ENCODE data around the gene KRTAP13-3.

KRTAP13-3 gene

DNA sequence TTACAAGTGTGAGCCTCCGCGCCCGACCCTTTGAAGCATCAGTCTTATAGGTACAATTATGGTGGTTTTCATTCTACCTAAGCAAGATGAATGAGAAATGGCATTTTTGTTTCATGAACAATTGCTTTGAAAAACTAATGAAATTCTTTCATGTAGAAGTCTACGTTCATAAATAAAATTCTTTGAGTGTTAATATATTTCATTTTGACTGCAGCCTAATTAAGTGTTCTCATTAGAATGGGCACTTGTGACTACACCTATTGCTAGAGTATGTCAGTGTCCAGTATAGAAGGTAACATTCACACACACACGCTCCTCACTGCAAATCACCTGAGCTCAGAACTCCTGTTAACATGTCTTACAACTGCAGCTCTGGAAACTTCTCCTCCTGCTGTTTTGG, 14.2 kb upstream of the KRTAP13-3 start, which contains the start of gene KRTAP15-1:
Gene KRTAP15-1, plus strand, starts transcription at position 301 of the 400 bp plus-strand sequence. Its CDS starts 53 bp downstream, at position 354.
- DNase-seq (ENCODE audit: low read depth) = no peak
- TF ChIP-seq, protein P1, sequence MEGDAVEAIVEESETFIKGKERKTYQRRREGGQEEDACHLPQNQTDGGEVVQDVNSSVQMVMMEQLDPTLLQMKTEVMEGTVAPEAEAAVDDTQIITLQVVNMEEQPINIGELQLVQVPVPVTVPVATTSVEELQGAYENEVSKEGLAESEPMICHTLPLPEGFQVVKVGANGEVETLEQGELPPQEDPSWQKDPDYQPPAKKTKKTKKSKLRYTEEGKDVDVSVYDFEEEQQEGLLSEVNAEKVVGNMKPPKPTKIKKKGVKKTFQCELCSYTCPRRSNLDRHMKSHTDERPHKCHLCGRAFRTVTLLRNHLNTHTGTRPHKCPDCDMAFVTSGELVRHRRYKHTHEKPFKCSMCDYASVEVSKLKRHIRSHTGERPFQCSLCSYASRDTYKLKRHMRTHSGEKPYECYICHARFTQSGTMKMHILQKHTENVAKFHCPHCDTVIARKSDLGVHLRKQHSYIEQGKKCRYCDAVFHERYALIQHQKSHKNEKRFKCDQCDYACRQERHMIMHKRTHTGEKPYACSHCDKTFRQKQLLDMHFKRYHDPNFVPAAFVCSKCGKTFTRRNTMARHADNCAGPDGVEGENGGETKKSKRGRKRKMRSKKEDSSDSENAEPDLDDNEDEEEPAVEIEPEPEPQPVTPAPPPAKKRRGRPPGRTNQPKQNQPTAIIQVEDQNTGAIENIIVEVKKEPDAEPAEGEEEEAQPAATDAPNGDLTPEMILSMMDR (IDR thresholded peaks at IDR 0.05; ENCODE audit: low read depth, low read length, missing control alignments) = no peak
- no peak within 1 kb of the TSS for H3K4me3 ChIP-seq (ENCODE audit: low read depth, low read length)

DNA sequence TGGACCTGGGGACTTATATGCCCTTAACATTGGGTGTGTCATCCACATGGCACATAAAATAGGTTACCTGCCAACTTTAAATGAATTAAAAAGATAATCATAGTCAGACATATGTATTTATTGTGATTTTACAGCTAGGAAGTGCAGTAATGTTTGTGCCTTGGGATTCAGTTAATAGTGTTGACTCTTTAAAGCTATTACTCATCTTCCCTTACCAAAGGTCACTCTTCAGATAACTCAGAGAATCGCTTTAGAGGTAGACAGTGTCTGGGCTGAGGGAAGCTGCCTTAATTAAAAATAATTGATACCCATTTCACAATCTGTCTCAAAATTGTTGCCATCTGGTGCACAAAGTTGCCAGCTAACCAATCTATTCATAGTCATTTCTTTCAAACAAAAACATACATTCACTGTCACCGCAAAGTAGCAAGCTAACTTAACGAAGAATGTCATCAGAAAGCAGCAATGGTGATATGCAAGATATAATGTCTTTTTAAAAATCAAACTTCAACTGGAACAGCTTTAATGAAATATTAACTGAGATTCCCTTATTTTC, 11.4 kb upstream of the KRTAP13-3 start:
- no peak for DNase-seq (ENCODE audit: low read depth)
- H3K4me3 ChIP-seq (ENCODE audit: low read depth, low read length) = no peak overlapping the region
- TF ChIP-seq, protein P1 (IDR thresholded peaks at IDR 0.05; ENCODE audit: low read depth, low read length, missing control alignments) = no peak

DNA sequence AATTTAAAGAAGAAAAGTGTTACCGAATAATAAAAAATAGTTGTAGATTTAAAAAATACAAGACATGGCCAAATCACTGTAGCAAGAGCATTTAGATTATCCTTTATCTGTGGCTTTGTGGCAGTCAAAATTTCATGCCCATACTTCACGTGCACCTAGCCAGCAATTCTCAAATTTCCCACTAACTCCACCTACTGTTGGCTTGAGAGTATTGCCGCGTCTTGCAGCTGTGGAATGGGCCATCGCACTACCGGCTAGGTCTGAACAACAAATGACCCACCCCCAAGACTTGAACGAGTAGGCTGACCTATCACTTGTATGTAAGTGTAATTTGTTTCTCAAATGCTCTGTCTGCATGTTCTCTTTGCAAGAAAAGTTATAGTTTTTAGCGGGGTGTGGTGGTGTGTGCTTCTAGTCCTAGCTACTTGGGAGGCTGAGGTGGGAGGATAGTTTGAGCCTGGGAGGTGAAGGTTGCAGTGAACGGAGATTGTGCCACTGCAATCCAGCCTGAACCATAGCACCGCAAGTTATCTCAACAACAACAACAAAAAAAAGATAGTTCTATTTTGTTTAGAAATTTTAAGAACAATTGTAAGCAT, 8.4 kb upstream of the KRTAP13-3 start:
- H3K4me3 ChIP-seq (ENCODE audit: low read depth, low read length) = no peak overlapping the region
- DNase-seq (ENCODE audit: low read depth) = no peak
- TF ChIP-seq, protein P1 (IDR thresholded peaks at IDR 0.05; ENCODE audit: low read depth, low read length, missing control alignments) = peak; percentile 38

DNA sequence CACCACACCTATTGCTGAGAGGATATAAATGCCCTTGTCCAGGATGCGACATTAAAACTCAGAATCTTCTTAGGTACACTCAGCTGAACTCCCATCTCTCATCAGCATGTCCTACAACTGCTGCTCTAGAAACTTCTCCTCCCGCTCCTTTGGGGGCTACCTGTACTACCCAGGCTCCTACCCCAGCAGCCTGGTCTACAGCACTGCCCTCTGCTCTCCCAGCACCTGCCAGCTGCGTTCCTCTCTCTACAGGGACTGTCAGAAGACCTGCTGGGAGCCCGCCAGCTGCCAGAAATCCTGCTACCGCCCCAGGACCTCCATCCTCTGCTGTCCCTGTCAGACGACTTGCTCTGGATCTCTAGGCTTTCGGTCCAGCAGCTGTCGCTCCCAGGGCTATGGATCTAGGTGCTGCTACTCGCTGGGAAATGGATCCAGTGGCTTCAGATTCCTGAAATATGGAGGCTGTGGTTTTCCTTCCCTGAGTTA, 4.5 kb upstream of the KRTAP13-3 start, which contains the start of gene KRTAP13-4:
Gene KRTAP13-4, plus strand, starts transcription at position 51 of the 486 bp plus-strand sequence. Its CDS starts 56 bp downstream, at position 107.
- DNase-seq (ENCODE audit: low read depth) = no peak
- no peak within 1 kb of the TSS for H3K4me3 ChIP-seq (ENCODE audit: low read depth, low read length)
- TF ChIP-seq, protein P1 (IDR thresholded peaks at IDR 0.05; ENCODE audit: low read depth, low read length, missing control alignments) = no peak

DNA sequence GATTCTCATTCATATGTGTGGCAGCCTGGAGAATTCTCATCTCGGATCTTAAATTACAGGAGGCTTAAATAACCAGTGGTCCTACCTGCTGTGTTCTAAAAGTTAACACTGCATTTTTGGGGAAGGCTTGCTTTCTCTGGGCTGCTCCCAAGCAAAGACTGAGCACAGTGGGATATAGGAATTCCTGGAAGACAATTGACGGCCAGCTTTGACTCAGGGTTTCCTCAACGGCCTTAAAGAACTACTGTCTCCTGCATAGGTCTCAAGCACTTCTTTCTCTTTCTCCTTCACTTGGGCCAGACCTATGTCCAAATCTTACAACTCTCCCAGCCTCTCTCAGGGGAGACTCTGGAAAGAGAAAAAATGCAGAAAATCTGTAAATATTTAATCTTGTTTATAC, 1.0 kb upstream of the KRTAP13-3 start:
- TF ChIP-seq, protein P1 (IDR thresholded peaks at IDR 0.05; ENCODE audit: low read depth, low read length, missing control alignments) = no peak

DNA sequence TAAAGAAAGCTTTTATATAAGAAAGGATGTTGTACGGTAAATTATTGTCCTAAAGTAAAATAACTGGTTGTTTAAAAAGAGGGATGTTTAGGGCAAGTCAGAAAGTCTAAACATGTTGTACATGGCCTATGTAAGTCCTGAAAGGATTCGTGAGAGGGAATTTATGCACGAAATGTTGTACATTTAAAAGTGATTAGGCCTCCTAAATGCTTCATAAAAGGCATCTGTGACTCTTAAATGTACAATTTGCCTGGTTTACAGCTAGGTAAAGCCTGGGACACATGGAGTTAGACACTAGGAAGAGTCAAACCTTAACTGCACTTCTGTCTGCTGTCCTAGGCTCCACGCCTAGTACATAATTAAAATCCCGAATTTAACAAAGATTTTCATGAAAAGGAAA, 9.7 kb downstream of the KRTAP13-3 start:
- TF ChIP-seq, protein P1 (IDR thresholded peaks at IDR 0.05; ENCODE audit: low read depth, low read length, missing control alignments) = no peak
- no peak for DNase-seq (ENCODE audit: low read depth)
- no peak overlapping the region for H3K4me3 ChIP-seq (ENCODE audit: low read depth, low read length)

More for the DNA sequence above, 1.0 kb upstream of the KRTAP13-3 start:
- no peak overlapping the region for H3K4me3 ChIP-seq (ENCODE audit: low read depth, low read length)
- DNase-seq (ENCODE audit: low read depth) = no peak
